OCI-LY7 (cell line): ENCODE measurements around the gene THSD7A. TPM values are rescaled to one million over a fixed set of nuclear protein-coding genes. Genes with fewer than 3 reads are reported as not detected.

ENCODE experiments used
- BruUV-seq: library from RNA; stranded (reverse); fragments of 400-500 nt; replicated peaks from 2 replicates; lab custom pipeline; 2021; lab: Mats Ljungman, UMichigan
- CTCF ChIA-PET: fragments of 300-600 bp; sonication (Branson Sonifier 250); formaldehyde crosslinking; loops from one replicate; lab custom pipeline; 2022; ENCODE audit warnings: antibody characterized with exemption; ENCODE audit not compliant: unreplicated experiment; lab: Charles Lee
- POLR2A ChIA-PET: fragments of 300-600 bp; sonication (Branson Sonifier 250); formaldehyde crosslinking; loops from one replicate; lab custom pipeline; 2022; ENCODE audit warnings: antibody characterized with exemption; lab: Charles Lee
- DNase-seq: peaks from one replicate; pipeline ENCODE4 v3.0.0-alpha.2; 2015; ENCODE audit warnings: low spot score
- H2AFZ ChIP-seq: fragments of 200-600 bp; sonication (generic), shearing (Covaris generic); 2 replicates; pipeline ENCODE4 v1.6.1; 2014; ENCODE audit warnings: mild to moderate bottlenecking, antibody characterized with exemption, low read length, moderate library complexity
- H3K27ac ChIP-seq: fragments of 200-600 bp; sonication (generic); 2 replicates; pipeline ENCODE4 v1.5.1; 2014; ENCODE audit warnings: mixed run types, low read depth, mild to moderate bottlenecking, moderate library complexity, low read length, inconsistent platforms; ENCODE audit not compliant: poor library complexity, severe bottlenecking
- H3K36me3 ChIP-seq: fragments of 200-600 bp; sonication (generic); 2 replicates; pipeline ENCODE4 v1.6.1; 2014; ENCODE audit warnings: mild to moderate bottlenecking, antibody characterized with exemption, low read length, moderate library complexity, mixed read lengths; ENCODE audit not compliant: insufficient read depth
- H3K4me1 ChIP-seq: fragments of 200-600 bp; sonication (generic); 2 replicates; pipeline ENCODE4 v1.5.1; 2014; ENCODE audit warnings: mild to moderate bottlenecking, low read length; ENCODE audit not compliant: insufficient read depth, poor library complexity, severe bottlenecking
- H3K4me2 ChIP-seq: fragments of 200-600 bp; sonication (generic); 2 replicates; pipeline ENCODE4 v1.6.1; 2014; ENCODE audit warnings: mild to moderate bottlenecking, low read length
- H3K4me3 ChIP-seq: fragments of 200-600 bp; sonication (generic); 2 replicates; pipeline ENCODE4 v1.5.1; 2014; ENCODE audit warnings: mild to moderate bottlenecking, low read depth, low read length; ENCODE audit not compliant: poor library complexity, severe bottlenecking
- H3K79me2 ChIP-seq: fragments of 200-600 bp; sonication (generic); 2 replicates; pipeline ENCODE4 v1.6.1; 2016; ENCODE audit warnings: low read depth, mild to moderate bottlenecking, low read length, moderate library complexity, mixed read lengths; ENCODE audit not compliant: insufficient read depth
- H3K9me2 ChIP-seq: fragments of 200-600 bp; sonication (generic); 2 replicates; pipeline ENCODE4 v1.6.1; 2016; ENCODE audit warnings: mild to moderate bottlenecking, low read length, mixed read lengths; ENCODE audit not compliant: insufficient read depth
- H3K9me3 ChIP-seq: fragments of 200-600 bp; sonication (generic); 2 replicates; pipeline ENCODE4 v1.6.1; 2014; ENCODE audit warnings: mild to moderate bottlenecking, mixed run types, low read length, mixed read lengths
- H4K20me1 ChIP-seq: fragments of 200-600 bp; sonication (generic); 2 replicates; pipeline ENCODE4 v1.6.1; 2014; ENCODE audit warnings: mild to moderate bottlenecking, antibody characterized with exemption, low read length, moderate library complexity, mixed read lengths; ENCODE audit not compliant: insufficient read depth
- EZH2phosphoT487 ChIP-seq: fragments of 200-600 bp; sonication (generic); IDR thresholded peaks from 2 replicates; pipeline ENCODE4 v1.6.1; 2018; ENCODE audit warnings: low read depth, borderline replicate concordance, mild to moderate bottlenecking, mixed run types, antibody characterized with exemption, low read length, moderate library complexity, mixed read lengths
- intact Hi-C: fragments of 100-400 bp; cut with micrococcal nuclease; formaldehyde crosslinking; loops from one replicate; pipeline ENCODE4 v1.10.0; 2022; ENCODE audit not compliant: unreplicated experiment
- total RNA-seq, 2 experiments: library from RNA; depleted of rRNA in 1 of 2; stranded (reverse); fragments of >200 nt in 1 of 2; shearing (Covaris generic) in 1 of 2; gene quantifications; 2 replicates each; pipeline ENCODE4 v1.2.3, GENCODE V29; 2014 to 2022
- TF ChIP-seq, protein P1 (sequence below): fragments of 200-600 bp; sonication (generic); conservative IDR thresholded peaks from 2 replicates; pipeline ENCODE4 v1.5.1; 2014; ENCODE audit warnings: mild to moderate bottlenecking, antibody characterized with exemption, low read length, moderate library complexity, mixed read lengths

The THSD7A gene
- total RNA-seq, 2 experiments from 2014 or later, result 0.13 TPM; not detected in 1

DNA sequence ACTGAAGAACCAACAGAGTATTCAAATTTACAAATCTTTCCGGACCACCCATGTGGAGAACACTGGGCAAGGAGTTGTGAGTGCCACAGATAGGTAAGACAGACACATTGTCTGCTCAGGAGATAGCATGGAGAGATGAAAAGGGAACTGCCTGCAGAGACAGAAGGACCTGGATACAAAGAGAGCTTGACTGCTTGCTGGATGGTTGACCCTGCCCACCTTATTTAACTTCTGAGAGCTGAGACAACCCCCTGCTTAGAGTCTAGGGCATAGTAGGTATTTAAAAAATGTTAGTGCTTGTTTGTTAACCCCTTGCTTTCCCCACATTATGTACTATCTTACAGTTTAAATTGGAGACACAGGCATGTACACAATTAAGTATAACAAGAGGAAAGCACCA is 314.1 kb downstream of the THSD7A start:
- Histone ChIP-seq H2AFZ (no peak overlapping the region), H3K9me3 (no peaks in the 10 kb centered on the region), H3K79me2 (no peaks in the 10 kb centered on the region), H3K36me3 (no peaks in the 10 kb centered on the region), H4K20me1 (no peaks in the 10 kb centered on the region), H3K27ac (no peak overlapping the region), H3K9me2 (no peaks in the 10 kb centered on the region), H3K4me2 (no peak overlapping the region), H3K4me3 (no peak overlapping the region), H3K4me1 (no peaks in the 10 kb centered on the region)
- intact Hi-C loops, result no loop called here
- TF ChIP-seq, protein P1, sequence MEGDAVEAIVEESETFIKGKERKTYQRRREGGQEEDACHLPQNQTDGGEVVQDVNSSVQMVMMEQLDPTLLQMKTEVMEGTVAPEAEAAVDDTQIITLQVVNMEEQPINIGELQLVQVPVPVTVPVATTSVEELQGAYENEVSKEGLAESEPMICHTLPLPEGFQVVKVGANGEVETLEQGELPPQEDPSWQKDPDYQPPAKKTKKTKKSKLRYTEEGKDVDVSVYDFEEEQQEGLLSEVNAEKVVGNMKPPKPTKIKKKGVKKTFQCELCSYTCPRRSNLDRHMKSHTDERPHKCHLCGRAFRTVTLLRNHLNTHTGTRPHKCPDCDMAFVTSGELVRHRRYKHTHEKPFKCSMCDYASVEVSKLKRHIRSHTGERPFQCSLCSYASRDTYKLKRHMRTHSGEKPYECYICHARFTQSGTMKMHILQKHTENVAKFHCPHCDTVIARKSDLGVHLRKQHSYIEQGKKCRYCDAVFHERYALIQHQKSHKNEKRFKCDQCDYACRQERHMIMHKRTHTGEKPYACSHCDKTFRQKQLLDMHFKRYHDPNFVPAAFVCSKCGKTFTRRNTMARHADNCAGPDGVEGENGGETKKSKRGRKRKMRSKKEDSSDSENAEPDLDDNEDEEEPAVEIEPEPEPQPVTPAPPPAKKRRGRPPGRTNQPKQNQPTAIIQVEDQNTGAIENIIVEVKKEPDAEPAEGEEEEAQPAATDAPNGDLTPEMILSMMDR, result no peak
- no peak for TF ChIP-seq EZH2phosphoT487
- ChIA-PET CTCF (no interaction called here), POLR2A (no interaction called here)
- BruUV-seq, result no TSS peak
- DNase-seq, result no peak

DNA sequence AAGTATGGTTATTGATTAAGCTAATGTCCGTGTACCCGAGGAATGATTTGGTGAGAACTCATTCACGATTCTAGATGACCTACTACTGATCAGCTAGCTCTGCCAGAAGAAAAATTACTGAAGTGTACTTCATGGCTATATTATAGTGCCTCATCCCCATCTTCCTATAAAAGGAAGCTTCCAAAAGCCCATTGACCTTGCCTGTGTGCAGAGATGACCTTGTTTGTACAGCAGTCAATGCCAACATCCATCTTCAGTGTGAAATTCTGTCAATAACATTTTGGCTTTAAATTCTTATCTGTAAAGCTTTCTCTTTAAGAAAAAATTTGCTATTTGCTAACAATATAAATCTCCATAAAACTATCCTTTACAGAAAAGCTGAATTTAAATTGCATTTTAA is 315.7 kb downstream of the THSD7A start:
- H3K4me3 ChIP-seq, result no peak overlapping the region
- ChIA-PET CTCF (no interaction called here), POLR2A (no interaction called here)
- no peak overlapping the region for H3K4me2 ChIP-seq
- intact Hi-C loops, result no loop called here
- H4K20me1 ChIP-seq, result no peaks in the 10 kb centered on the region
- BruUV-seq, result no TSS peak
- H3K4me1 ChIP-seq, result no peaks in the 10 kb centered on the region
- DNase-seq, result no peak
- H3K36me3 ChIP-seq, result no peaks in the 10 kb centered on the region
- H3K79me2 ChIP-seq, result no peaks in the 10 kb centered on the region
- H3K27ac ChIP-seq, result no peak overlapping the region
- no peak overlapping the region for H2AFZ ChIP-seq
- TF ChIP-seq, protein P1, result no peak
- no peak for TF ChIP-seq EZH2phosphoT487
- no peaks in the 10 kb centered on the region for H3K9me2 ChIP-seq
- H3K9me3 ChIP-seq, result no peaks in the 10 kb centered on the region

DNA sequence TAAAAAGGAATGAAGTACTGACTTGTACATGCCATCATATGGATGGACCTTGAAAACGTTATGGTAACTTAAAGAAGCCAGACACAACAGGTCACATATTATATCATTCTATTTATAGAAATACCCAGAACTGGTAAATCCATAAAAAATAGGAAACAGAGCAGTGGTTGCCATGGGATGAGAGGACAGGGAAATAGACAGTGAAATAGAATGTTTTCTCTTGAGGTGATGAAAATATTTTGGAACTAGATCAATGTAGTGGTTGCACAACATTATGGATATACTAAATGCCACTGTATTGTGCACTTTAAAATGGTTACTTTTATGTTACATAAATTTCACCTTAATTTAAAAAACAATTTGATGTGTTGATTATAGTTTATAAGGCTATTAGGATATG is 318.5 kb downstream of the THSD7A start:
- intact Hi-C loops, result no loop called here
- Histone ChIP-seq H3K27ac (no peak overlapping the region), H3K36me3 (no peaks in the 10 kb centered on the region), H3K9me3 (no peaks in the 10 kb centered on the region), H2AFZ (no peak overlapping the region), H3K4me2 (no peak overlapping the region), H3K4me3 (no peak overlapping the region), H4K20me1 (no peaks in the 10 kb centered on the region), H3K79me2 (no peaks in the 10 kb centered on the region), H3K4me1 (no peaks in the 10 kb centered on the region), H3K9me2 (no peaks in the 10 kb centered on the region)
- TF ChIP-seq, protein P1, result no peak
- no peak for TF ChIP-seq EZH2phosphoT487
- no TSS peak for BruUV-seq
- ChIA-PET POLR2A (no interaction called here), CTCF (no interaction called here)
- no peak for DNase-seq
